Prostate gland (tissue), 2 donors: Measurements from ENCODE around the gene GMEB1. TPM values are rescaled to one million over a fixed set of nuclear protein-coding genes. Genes with fewer than 3 reads are reported as not detected.
"Not testable (repeated sequence)": the region's sequence is repeated elsewhere in the genome, so short reads cannot be mapped to it uniquely, and the experiment has no call there.

Experiments used
- DNase-seq: peaks from one replicate; pipeline ENCODE4 v3.0.0-alpha.2; 2019; ENCODE audit warnings: low spot score
- H3K27ac ChIP-seq, 2 donors: fragments of 200-600 bp; sonication (generic); 2 replicates each; pipeline ENCODE4 v1.5.1; 2017 to 2019
- H3K27me3 ChIP-seq: fragments of 200-600 bp; sonication (generic); replicated peaks from 2 replicates; pipeline ENCODE4 v1.5.1; 2019; ENCODE audit not compliant: insufficient read depth
- H3K36me3 ChIP-seq, 2 donors: fragments of 200-600 bp; sonication (generic); 1 replicate in 1 of 2; 2 replicates in 1 of 2; pipeline versions ENCODE4 v1.5.1 to v1.8.1; 2017 to 2019
- H3K4me1 ChIP-seq: fragments of 200-600 bp; sonication (generic); replicated peaks from 2 replicates; pipeline ENCODE4 v1.5.1; 2019
- H3K4me3 ChIP-seq, 2 donors: fragments of 200-600 bp; sonication (generic); 2 replicates each; pipeline ENCODE4 v1.5.1; 2017 to 2019
- H3K9me3 ChIP-seq: fragments of 200-600 bp; sonication (generic); 2 replicates; pipeline ENCODE4 v1.5.1; 2017
- CTCF ChIP-seq, 4 experiments: fragments of 200-600 bp in 2 of 4; fragments of 450-650 bp in 2 of 4; sonication (generic) in 2 of 4; IDR thresholded peaks; 1 replicate in 3 of 4; 2 replicates in 1 of 4; pipeline ENCODE4 v1.5.1; 2016 to 2019; ENCODE audit warnings: antibody characterized with exemption in 4 of 4, mild to moderate bottlenecking in 2 of 4, moderate library complexity in 2 of 4
- POLR2A ChIP-seq: fragments of 450-650 bp; IDR thresholded peaks from one replicate; pipeline ENCODE4 v1.6.1; 2016; ENCODE audit warnings: antibody characterized with exemption, mild to moderate bottlenecking
- POLR2AphosphoS5 ChIP-seq: sonication (generic); formaldehyde crosslinking; IDR thresholded peaks from one replicate; pipeline ENCODE4 v1.6.1; 2017; ENCODE audit warnings: antibody characterized with exemption
- WGBS: methylation state at CpG from one replicate; pipeline ENCODE4 v1.1.5; 2018; 5-methylcytosine and 5-hydroxymethylcytosine counted together
- intact Hi-C: fragments of 100-400 bp; cut with DNase I; formaldehyde crosslinking; loops from one replicate; pipeline ENCODE4 v1.14.2; 2022
- total RNA-seq, 2 donors: library from RNA; depleted of rRNA; stranded (reverse); fragments of >200 nt; gene quantifications; one replicate each; pipeline ENCODE4 v1.1.0, GENCODE V29; 2016

Gene GMEB1
- total RNA-seq, 2 donors from 2014 or later, result 7.9 to 13.2 TPM

- no peaks in the 10 kb centered on the region for H3K9me3 ChIP-seq
- no peaks in the 10 kb centered on the region for H3K4me1 ChIP-seq
- intact Hi-C loops, result loop anchor here (2.0 to 10.0 kb wide), 2 partner anchors 57 to 95 kb away; partner anchors contain the start of gene YTHDF2
- WGBS, result under 1% methylated on average over 26 of the region's 26 CpGs
- no peaks in the 10 kb centered on the region for H3K36me3 ChIP-seq
- H3K27me3 ChIP-seq, result no peaks in the 10 kb centered on the region
- no peak for TF ChIP-seq CTCF (IDR thresholded peaks at IDR 0.05)
- no peak for TF ChIP-seq POLR2AphosphoS5
- TF ChIP-seq POLR2A, result no peak
- H3K27ac ChIP-seq, result peak overlapping the region; percentile 81 to 83
- no peak for DNase-seq
- H3K4me3 ChIP-seq, result peak overlapping the region; percentile 55 to 67
Measured at GRCh38 chr1:28642056-28642846, 26.3 kb upstream of the GMEB1 start.

GRCh38 chr1:28642847-28643635 is 25.5 kb upstream of the GMEB1 start, which contains the start of gene TAF12:
TSS of gene TAF12 (minus strand) at chr1:28643067. CDS start at chr1:28622081, 20,986 bp downstream.
- Histone ChIP-seq H3K9me3 (no peaks in the 10 kb centered on the region), H3K27me3 (no peaks in the 10 kb centered on the region), H3K4me3 (peak within 1 kb of the TSS; percentile 55 to 67), H3K4me1 (no peaks in the 10 kb centered on the region), H3K36me3 (no peaks in the 10 kb centered on the region), H3K27ac (peak within 1 kb of the TSS; percentile 81 to 83)
- WGBS, result 1% methylated on average over 48 of the region's 49 CpGs
- DNase-seq, result peak; percentile 91
- intact Hi-C loops, result loop anchor here (2.0 to 10.0 kb wide), 2 partner anchors 58 to 94 kb away; partner anchors contain the start of gene YTHDF2
- TF ChIP-seq POLR2AphosphoS5, result peak; percentile 99
- TF ChIP-seq POLR2A, result peak; percentile 97
- peak; percentile 24 to 67 (median 62) for TF ChIP-seq CTCF (IDR thresholded peaks at IDR 0.05)

GRCh38 chr1:28644494-28644893 is 24.1 kb upstream of the GMEB1 start:
- Histone ChIP-seq H3K4me1 (no peaks in the 10 kb centered on the region), H3K9me3 (no peaks in the 10 kb centered on the region), H3K4me3 (no peak overlapping the region), H3K27ac (peak overlapping the region in 1 of 2 donors; percentile 83), H3K27me3 (no peaks in the 10 kb centered on the region), H3K36me3 (no peaks in the 10 kb centered on the region)
- TF ChIP-seq CTCF (IDR thresholded peaks at IDR 0.05), result no peak
- DNase-seq, result no peak
- intact Hi-C loops, result loop anchor here (10.0 kb wide), 1 partner anchor 60 kb away; no protein-coding TSS in a partner anchor
- 97% methylated on average over 3 of the region's 3 CpGs for WGBS

GRCh38 chr1:28645406-28645805 is 23.2 kb upstream of the GMEB1 start:
- intact Hi-C loops, result loop anchor here (10.0 kb wide), 1 partner anchor 61 kb away; no protein-coding TSS in a partner anchor
- H3K4me1 ChIP-seq, result not testable (repeated sequence)

GRCh38 chr1:28646040-28646439 is 22.5 kb upstream of the GMEB1 start:
- Histone ChIP-seq H3K4me1 (no peaks in the 10 kb centered on the region), H3K27ac (no peak overlapping the region), H3K36me3 (no peaks in the 10 kb centered on the region), H3K4me3 (no peak overlapping the region), H3K9me3 (no peaks in the 10 kb centered on the region), H3K27me3 (no peaks in the 10 kb centered on the region)
- no peak for TF ChIP-seq POLR2AphosphoS5
- no peak for TF ChIP-seq CTCF (IDR thresholded peaks at IDR 0.05)
- no peak for TF ChIP-seq POLR2A
- no peak for DNase-seq
- intact Hi-C loops, result loop anchor here (10.0 kb wide), 1 partner anchor 61 kb away; no protein-coding TSS in a partner anchor
- WGBS, result 86% methylated on average over 1 of the region's 1 CpG

More at GRCh38 chr1:28645406-28645805, 23.2 kb upstream of the GMEB1 start:
- DNase-seq, H3K36me3 ChIP-seq, H3K27ac ChIP-seq, H3K4me3 ChIP-seq, H3K27me3 ChIP-seq, H3K9me3 ChIP-seq: not testable (repeated sequence)
- WGBS, result 96% methylated on average over 11 of the region's 11 CpGs
